Panc1 (cell line): ENCODE measurements around the gene HBA1. TPM values are rescaled to one million over a fixed set of nuclear protein-coding genes. Genes with fewer than 3 reads are reported as not detected.

Source experiments
- ATAC-seq: fragments of 200-7000 bp; cut with Tn5 transposase; 2 replicates; pipeline ENCODE4 v1.9.1; 2020; ENCODE audit warnings: mild to moderate bottlenecking, moderate library complexity
- BruUV-seq: library from RNA; stranded (reverse); fragments of 400-500 nt; replicated peaks from 2 replicates; lab custom pipeline; 2021; lab: Mats Ljungman, UMichigan
- CTCF ChIA-PET: fragments of 300-600 bp; sonication (Branson Sonifier 250); formaldehyde crosslinking; loops from one replicate; lab custom pipeline; 2022; ENCODE audit warnings: antibody characterized with exemption; lab: Charles Lee
- POLR2A ChIA-PET: fragments of 300-600 bp; sonication (Branson Sonifier 250); formaldehyde crosslinking; loops from one replicate; lab custom pipeline; 2022; ENCODE audit warnings: antibody characterized with exemption; lab: Charles Lee
- DNase-seq: peaks from one replicate; pipeline ENCODE4 v3.0.0-alpha.2; 2010; ENCODE audit warnings: low read depth, low spot score
- H3K27ac ChIP-seq: 2 replicates; pipeline ENCODE4 v1.5.1; 2011; ENCODE audit warnings: mild to moderate bottlenecking, low read length, inconsistent platforms
- H3K27me3 ChIP-seq: fragments of 200-500 bp; sonication (Bioruptor generic); 2 replicates; pipeline ENCODE4 v1.6.0; 2014; ENCODE audit warnings: low read length, inconsistent platforms; ENCODE audit not compliant: control insufficient read depth, insufficient read depth
- H3K36me3 ChIP-seq: fragments of 200-500 bp; sonication (Bioruptor generic); 2 replicates; pipeline ENCODE4 v1.5.1; 2014; ENCODE audit warnings: inconsistent platforms, mild to moderate bottlenecking, low read length, moderate library complexity; ENCODE audit not compliant: control insufficient read depth, insufficient read depth
- H3K4me1 ChIP-seq: 2 replicates; pipeline ENCODE4 v1.5.1; 2011; ENCODE audit warnings: inconsistent platforms, mild to moderate bottlenecking, low read length, moderate library complexity; ENCODE audit not compliant: control insufficient read depth, insufficient read depth
- H3K4me3 ChIP-seq, 2 experiments: 2 replicates each; pipeline ENCODE4 v1.5.1; 2011 to 2012; ENCODE audit warnings: low read depth in 2 of 2, low read length in 2 of 2, mild to moderate bottlenecking in 2 of 2, inconsistent platforms in 1 of 2, moderate library complexity in 1 of 2
- H3K9me3 ChIP-seq: fragments of 200-500 bp; sonication (Bioruptor generic); 2 replicates; pipeline ENCODE4 v1.5.1; 2014; ENCODE audit warnings: low read depth, mild to moderate bottlenecking, inconsistent platforms, low read length, moderate library complexity; ENCODE audit not compliant: control insufficient read depth, insufficient read depth
- POLR2AphosphoS5 ChIP-seq: IDR thresholded peaks from 2 replicates; pipeline ENCODE4 v1.6.1; 2012; ENCODE audit warnings: mild to moderate bottlenecking, low read depth, low read length, moderate library complexity
- SIN3A ChIP-seq: IDR thresholded peaks from 2 replicates; pipeline ENCODE4 v1.6.1; 2012; ENCODE audit warnings: low read depth, mild to moderate bottlenecking, low read length, moderate library complexity, borderline replicate concordance; ENCODE audit not compliant: insufficient read depth
- TCF7L2 ChIP-seq: IDR thresholded peaks from 2 replicates; pipeline ENCODE4 v1.6.1; 2011; ENCODE audit warnings: mild to moderate bottlenecking, low read depth, low read length, inconsistent platforms
- in situ Hi-C: cut with HindIII; loops from 2 replicates; pipeline ENCODE4 v1.10.0; 2016; ENCODE audit warnings: low sequenced_read_pairs, low pct_unique_long_range_greater_than_20kb
- intact Hi-C: fragments of 100-400 bp; cut with micrococcal nuclease; formaldehyde crosslinking; loops from one replicate; pipeline ENCODE4 v1.10.0; 2022; ENCODE audit not compliant: unreplicated experiment
- total RNA-seq: library from RNA; stranded (reverse); gene quantifications from one replicate; pipeline ENCODE4 v1.2.1, GENCODE V29; 2021; ENCODE audit not compliant: unreplicated experiment
- TF ChIP-seq, protein P1 (sequence below): fragments of 450-650 bp; IDR thresholded peaks from 2 replicates; pipeline ENCODE4 v1.5.1; 2017; ENCODE audit warnings: mild to moderate bottlenecking
- TF ChIP-seq, protein P2 (sequence below), 2 experiments: IDR thresholded peaks; 2 replicates each; pipeline ENCODE4 v1.6.1; 2011 to 2012; ENCODE audit warnings: low read depth in 2 of 2, control low read depth in 1 of 2, low read length in 1 of 2, mild to moderate bottlenecking in 1 of 2, moderate library complexity in 1 of 2; ENCODE audit not compliant: insufficient read depth in 1 of 2

Gene HBA1
- total RNA-seq, 1 experiment from 2014 or later, result 4.4 TPM

DNA sequence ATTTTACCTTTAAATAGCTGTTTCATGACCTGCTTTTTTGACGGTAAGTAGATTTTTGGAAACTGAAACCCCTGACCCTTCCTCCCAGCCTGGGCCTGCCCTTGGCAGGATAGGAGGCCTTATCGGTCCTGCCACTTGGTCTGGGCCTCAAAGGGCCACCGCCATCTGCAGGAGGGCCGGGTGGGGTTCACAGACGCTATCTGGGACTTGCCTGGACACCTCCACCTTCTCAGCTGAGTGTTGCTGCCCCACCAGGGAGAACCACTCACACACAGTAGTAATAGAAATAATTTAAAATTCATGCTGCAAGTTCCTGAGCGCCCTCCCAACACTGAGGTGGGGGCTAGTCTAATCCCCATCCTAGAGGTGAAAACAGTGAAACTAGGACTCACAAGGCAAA is 33.4 kb upstream of the HBA1 start:
- ChIA-PET POLR2A (interaction anchor here (0.6 kb wide), 1 partner anchor 24 kb away, joined by 3 read pairs; no protein-coding TSS in a partner anchor), CTCF (interaction anchor here (0.6 kb wide), 1 partner anchor 39 kb away, joined by 7 read pairs; no protein-coding TSS in a partner anchor)
- DNase-seq (no peak), ATAC-seq (no peak)
- Histone ChIP-seq H3K27me3 (no peaks in the 10 kb centered on the region), H3K27ac (no peak overlapping the region), H3K4me3 (no peak overlapping the region), H3K9me3 (no peaks in the 10 kb centered on the region), H3K4me1 (no peaks in the 10 kb centered on the region), H3K36me3 (no peaks in the 10 kb centered on the region)
- in situ Hi-C loops (no loop called here), intact Hi-C loops (no loop called here)
- no TSS peak for BruUV-seq
- TF ChIP-seq TCF7L2, result no peak
- TF ChIP-seq, protein P1, sequence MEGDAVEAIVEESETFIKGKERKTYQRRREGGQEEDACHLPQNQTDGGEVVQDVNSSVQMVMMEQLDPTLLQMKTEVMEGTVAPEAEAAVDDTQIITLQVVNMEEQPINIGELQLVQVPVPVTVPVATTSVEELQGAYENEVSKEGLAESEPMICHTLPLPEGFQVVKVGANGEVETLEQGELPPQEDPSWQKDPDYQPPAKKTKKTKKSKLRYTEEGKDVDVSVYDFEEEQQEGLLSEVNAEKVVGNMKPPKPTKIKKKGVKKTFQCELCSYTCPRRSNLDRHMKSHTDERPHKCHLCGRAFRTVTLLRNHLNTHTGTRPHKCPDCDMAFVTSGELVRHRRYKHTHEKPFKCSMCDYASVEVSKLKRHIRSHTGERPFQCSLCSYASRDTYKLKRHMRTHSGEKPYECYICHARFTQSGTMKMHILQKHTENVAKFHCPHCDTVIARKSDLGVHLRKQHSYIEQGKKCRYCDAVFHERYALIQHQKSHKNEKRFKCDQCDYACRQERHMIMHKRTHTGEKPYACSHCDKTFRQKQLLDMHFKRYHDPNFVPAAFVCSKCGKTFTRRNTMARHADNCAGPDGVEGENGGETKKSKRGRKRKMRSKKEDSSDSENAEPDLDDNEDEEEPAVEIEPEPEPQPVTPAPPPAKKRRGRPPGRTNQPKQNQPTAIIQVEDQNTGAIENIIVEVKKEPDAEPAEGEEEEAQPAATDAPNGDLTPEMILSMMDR, result no peak
- TF ChIP-seq POLR2AphosphoS5, result no peak
- TF ChIP-seq, protein P2, sequence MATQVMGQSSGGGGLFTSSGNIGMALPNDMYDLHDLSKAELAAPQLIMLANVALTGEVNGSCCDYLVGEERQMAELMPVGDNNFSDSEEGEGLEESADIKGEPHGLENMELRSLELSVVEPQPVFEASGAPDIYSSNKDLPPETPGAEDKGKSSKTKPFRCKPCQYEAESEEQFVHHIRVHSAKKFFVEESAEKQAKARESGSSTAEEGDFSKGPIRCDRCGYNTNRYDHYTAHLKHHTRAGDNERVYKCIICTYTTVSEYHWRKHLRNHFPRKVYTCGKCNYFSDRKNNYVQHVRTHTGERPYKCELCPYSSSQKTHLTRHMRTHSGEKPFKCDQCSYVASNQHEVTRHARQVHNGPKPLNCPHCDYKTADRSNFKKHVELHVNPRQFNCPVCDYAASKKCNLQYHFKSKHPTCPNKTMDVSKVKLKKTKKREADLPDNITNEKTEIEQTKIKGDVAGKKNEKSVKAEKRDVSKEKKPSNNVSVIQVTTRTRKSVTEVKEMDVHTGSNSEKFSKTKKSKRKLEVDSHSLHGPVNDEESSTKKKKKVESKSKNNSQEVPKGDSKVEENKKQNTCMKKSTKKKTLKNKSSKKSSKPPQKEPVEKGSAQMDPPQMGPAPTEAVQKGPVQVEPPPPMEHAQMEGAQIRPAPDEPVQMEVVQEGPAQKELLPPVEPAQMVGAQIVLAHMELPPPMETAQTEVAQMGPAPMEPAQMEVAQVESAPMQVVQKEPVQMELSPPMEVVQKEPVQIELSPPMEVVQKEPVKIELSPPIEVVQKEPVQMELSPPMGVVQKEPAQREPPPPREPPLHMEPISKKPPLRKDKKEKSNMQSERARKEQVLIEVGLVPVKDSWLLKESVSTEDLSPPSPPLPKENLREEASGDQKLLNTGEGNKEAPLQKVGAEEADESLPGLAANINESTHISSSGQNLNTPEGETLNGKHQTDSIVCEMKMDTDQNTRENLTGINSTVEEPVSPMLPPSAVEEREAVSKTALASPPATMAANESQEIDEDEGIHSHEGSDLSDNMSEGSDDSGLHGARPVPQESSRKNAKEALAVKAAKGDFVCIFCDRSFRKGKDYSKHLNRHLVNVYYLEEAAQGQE (IDR thresholded peaks at IDR 0.05; ENCODE audit: insufficient read depth in 1 of 2, low read depth in 2 of 2, low read length in 1 of 2), result no peak
- no peak for TF ChIP-seq SIN3A

DNA sequence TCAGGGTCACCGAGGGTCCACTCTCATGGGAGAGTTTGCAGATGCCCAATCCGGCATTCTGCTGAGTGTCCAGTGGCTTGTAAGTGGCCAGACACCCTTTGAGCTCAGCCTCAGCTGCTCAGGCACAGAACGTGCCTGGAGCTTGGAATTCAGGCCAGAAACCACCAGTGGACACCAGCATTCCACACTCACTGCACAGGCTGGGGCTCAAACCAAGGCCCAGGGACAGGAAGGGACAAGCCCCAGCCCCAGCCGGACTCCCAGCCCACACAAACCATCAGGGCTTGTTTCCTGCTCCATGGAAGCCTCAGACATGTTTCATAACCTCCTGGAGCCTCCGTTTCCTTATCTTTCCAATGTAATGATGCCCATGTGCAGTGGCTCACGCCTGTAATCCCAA is 33.0 kb upstream of the HBA1 start:
- no peaks in the 10 kb centered on the region for H3K27me3 ChIP-seq
- DNase-seq (no peak), ATAC-seq (no peak)
- ChIA-PET POLR2A (no interaction called here), CTCF (interaction anchor here (0.6 kb wide), 1 partner anchor 39 kb away, joined by 7 read pairs; no protein-coding TSS in a partner anchor)
- H3K36me3 ChIP-seq, result no peaks in the 10 kb centered on the region
- in situ Hi-C loops, result no loop called here
- intact Hi-C loops, result no loop called here
- no peaks in the 10 kb centered on the region for H3K4me1 ChIP-seq
- H3K4me3 ChIP-seq, result no peak overlapping the region
- BruUV-seq, result no TSS peak
- TF ChIP-seq, protein P2 (IDR thresholded peaks at IDR 0.05; ENCODE audit: insufficient read depth in 1 of 2, low read depth in 2 of 2, low read length in 1 of 2), result no peak
- TF ChIP-seq TCF7L2, result no peak
- TF ChIP-seq SIN3A, result no peak
- no peak for TF ChIP-seq POLR2AphosphoS5
- TF ChIP-seq, protein P1, result no peak
- no peak overlapping the region for H3K27ac ChIP-seq
- no peaks in the 10 kb centered on the region for H3K9me3 ChIP-seq
